ENCODE results near the gene PHRF1. TPM values are rescaled to one million over a fixed set of nuclear protein-coding genes. Genes with fewer than 3 reads are reported as not detected.
"Not testable (repeated sequence)": the region's sequence is repeated elsewhere in the genome, so short reads cannot be mapped to it uniquely, and the experiment has no call there.

PHRF1 gene
- total RNA-seq, 2 donors from 2014 or later, result 12.4 to 14.2 TPM

DNA sequence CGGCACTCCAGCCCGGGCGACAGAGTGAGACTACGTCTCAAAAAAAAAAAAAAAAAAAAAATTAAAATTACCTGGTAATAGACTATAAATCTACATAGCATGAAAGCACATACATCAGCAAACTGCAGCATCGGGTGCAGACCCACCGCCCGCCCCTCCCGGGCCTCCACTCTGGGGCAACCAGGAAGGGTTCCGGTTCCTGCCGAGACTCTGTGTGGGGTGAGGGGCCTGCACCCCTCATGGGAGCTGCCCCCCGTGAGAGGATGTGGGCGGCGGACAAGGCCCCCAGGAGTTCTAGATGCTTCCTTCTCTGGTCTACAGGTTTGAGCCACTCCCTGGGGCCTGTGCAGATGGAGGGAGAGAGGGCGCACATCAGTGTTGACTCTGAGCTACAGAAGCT is 69.9 kb downstream of the PHRF1 start:
- Histone ChIP-seq H3K9me3 (no peaks in the 10 kb centered on the region), H3K27me3 (no peaks in the 10 kb centered on the region), H3K4me3 (no peak overlapping the region), H3K36me3 (peaks cover 18% of the 10 kb centered on the region), H3K27ac (no peak overlapping the region), H3K4me1 (no peaks in the 10 kb centered on the region)
- DNase-seq (ENCODE audit: low spot score), result no peak
- TF ChIP-seq, protein P1, sequence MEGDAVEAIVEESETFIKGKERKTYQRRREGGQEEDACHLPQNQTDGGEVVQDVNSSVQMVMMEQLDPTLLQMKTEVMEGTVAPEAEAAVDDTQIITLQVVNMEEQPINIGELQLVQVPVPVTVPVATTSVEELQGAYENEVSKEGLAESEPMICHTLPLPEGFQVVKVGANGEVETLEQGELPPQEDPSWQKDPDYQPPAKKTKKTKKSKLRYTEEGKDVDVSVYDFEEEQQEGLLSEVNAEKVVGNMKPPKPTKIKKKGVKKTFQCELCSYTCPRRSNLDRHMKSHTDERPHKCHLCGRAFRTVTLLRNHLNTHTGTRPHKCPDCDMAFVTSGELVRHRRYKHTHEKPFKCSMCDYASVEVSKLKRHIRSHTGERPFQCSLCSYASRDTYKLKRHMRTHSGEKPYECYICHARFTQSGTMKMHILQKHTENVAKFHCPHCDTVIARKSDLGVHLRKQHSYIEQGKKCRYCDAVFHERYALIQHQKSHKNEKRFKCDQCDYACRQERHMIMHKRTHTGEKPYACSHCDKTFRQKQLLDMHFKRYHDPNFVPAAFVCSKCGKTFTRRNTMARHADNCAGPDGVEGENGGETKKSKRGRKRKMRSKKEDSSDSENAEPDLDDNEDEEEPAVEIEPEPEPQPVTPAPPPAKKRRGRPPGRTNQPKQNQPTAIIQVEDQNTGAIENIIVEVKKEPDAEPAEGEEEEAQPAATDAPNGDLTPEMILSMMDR (IDR thresholded peaks at IDR 0.05), result no peak

DNA sequence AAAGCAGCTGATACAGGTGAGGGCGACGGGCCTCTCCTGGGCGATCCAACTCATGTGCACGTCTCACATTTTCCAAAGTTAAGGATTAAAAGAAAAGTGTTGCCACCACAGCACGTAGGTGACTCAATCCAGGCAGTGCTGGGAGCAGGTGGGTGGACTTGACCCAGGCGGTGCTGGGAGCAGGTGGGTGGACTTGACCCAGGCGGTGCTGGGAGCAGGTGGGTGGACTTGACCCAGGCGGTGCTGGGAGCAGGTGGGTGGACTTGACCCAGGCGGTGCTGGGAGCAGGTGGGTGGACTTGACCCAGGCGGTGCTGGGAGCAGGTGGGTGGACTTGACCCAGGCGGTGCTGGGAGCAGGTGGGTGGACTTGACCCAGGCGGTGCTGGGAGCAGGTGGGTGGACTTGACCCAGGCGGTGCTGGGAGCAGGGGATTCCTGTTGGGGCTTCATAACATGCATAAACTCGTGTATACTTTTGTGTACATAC is 71.4 kb downstream of the PHRF1 start:
- H3K27me3 ChIP-seq; DNase-seq (ENCODE audit: low spot score); H3K27ac ChIP-seq; H3K4me1 ChIP-seq; H3K4me3 ChIP-seq; H3K9me3 ChIP-seq: not testable (repeated sequence)
- peaks cover 18% of the 10 kb centered on the region for H3K36me3 ChIP-seq

DNA sequence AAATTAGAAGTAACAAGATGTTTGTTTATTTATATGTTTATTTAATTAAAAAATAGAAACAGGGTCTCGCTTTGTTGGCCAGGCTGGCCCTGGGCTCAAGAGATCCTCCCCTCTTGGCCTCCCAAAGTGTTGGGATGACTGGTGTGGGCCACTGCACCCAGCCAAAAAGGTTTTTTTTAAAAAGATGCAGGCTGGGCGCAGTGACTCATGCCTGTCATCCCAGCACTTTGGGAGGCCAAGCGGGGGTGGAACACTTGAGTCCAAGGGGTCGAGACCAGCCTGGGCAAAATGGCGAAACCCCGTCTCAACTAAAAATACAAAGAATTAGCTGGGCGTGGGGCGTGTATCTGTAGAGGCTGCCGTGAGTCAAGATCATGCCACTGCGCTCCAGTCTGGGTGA is 74.2 kb downstream of the PHRF1 start:
- Histone ChIP-seq H3K4me1 (no peaks in the 10 kb centered on the region), H3K9me3 (no peaks in the 10 kb centered on the region), H3K36me3 (peaks cover 4% of the 10 kb centered on the region), H3K4me3 (no peak overlapping the region), H3K27me3 (no peaks in the 10 kb centered on the region), H3K27ac (no peak overlapping the region)
- TF ChIP-seq, protein P1 (IDR thresholded peaks at IDR 0.05), result no peak
- DNase-seq (ENCODE audit: low spot score), result no peak

DNA sequence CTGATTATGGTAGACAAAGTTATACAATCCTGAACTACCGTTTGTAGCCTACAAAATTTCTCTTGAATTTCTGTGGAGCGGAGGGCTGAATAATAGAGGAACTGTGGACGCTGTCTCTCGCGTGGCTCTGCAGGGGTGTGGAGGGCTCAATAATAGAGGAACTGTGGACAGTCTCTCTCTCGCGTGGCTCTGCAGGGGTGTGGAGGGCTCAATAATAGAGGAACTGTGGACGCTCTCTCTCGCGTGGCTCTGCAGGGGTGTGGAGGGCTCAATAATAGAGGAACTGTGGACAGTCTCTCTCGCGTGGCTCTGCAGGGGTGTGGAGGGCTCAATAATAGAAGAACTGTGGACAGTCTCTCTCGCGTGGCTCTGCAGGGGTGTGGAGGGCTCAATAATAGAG is 76.9 kb downstream of the PHRF1 start:
- H3K27me3 ChIP-seq; DNase-seq (ENCODE audit: low spot score); H3K4me3 ChIP-seq; H3K4me1 ChIP-seq; H3K9me3 ChIP-seq; H3K27ac ChIP-seq: not testable (repeated sequence)
- H3K36me3 ChIP-seq, result peaks cover 12% of the 10 kb centered on the region

DNA sequence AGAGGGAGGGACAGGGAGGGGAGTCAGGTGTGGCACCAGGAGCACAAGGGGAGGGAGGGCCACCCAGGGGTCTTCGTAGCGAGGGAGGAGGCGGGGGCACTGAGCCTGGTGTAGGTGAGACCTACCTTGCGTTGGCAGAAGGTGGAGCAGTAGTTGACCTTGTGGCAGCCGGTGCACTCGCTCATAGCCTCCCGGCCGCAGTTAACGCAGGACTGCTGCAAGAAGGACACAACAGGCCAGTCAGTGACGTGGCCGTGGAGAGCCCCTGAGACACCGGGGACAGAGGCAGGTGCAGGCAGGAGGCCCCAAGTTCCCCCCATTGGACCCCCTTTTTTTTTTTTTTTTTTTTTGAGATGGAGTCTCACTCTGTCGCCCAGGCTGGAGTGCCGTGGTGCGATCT is 77.6 kb downstream of the PHRF1 start:
- Histone ChIP-seq H3K27ac (no peak overlapping the region), H3K4me1 (no peaks in the 10 kb centered on the region), H3K9me3 (no peaks in the 10 kb centered on the region), H3K4me3 (no peak overlapping the region), H3K27me3 (no peaks in the 10 kb centered on the region), H3K36me3 (peaks cover 12% of the 10 kb centered on the region)
- no peak for DNase-seq (ENCODE audit: low spot score)
- TF ChIP-seq, protein P1 (IDR thresholded peaks at IDR 0.05), result no peak

DNA sequence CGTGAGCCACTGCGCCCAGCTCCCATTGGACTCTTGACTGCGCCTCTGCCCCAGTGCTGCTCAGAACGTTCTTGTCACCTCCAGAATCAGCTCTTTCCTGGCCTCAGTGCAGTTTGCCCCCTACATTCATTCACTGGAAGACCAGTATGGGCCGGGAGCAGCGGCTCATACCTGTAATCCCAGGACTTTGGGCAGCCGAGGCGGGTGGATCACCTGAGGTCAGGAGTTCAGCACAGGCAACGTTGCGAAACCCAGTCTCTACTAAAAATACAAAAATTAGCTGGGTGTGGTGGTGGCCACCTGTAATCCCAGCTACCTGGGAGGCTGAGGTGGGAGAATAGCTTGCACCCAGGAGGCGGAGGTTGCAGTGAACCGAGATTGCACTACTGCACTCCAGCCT is 78.2 kb downstream of the PHRF1 start:
- not testable (repeated sequence) for H3K27ac ChIP-seq; H3K4me3 ChIP-seq; DNase-seq (ENCODE audit: low spot score); H3K9me3 ChIP-seq; H3K27me3 ChIP-seq; H3K4me1 ChIP-seq
- peaks cover 15% of the 10 kb centered on the region for H3K36me3 ChIP-seq

DNA sequence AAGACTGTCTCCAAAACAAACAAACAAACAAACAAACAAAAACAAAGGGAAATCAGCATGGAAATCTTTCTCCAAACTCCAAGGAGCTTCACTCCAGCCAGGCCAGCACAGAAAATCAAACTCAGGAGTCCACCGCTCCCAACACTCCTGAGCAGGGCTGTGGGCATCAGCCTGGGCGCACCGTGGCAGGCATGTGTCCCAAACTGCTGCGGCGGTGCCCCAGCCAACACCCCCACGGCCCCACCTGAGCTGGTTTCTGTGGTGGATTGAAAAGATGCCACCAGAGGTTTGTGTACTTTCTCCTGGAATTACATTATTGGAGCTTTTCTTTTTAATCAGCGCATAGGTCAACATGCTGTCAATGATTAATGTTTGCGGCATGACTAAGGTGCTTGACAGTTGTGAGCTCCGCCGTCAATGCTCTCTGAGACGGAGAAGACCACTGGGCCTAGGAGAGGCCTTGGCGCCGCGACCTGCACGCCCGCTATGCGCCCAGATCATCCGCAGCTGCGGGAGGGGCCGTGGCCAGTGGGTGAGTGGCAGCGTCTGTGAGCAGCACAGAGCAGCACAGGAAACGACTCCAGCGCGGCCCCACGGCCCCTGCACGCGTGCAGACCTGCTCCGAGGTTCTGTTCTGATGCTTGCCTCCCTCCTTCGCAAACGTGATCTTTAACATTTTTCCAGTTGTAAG is 78.9 kb downstream of the PHRF1 start:
- peaks cover 21% of the 10 kb centered on the region for H3K36me3 ChIP-seq
- H3K27ac ChIP-seq, result no peak overlapping the region
- DNase-seq (ENCODE audit: low spot score), result no peak
- no peaks in the 10 kb centered on the region for H3K9me3 ChIP-seq
- H3K27me3 ChIP-seq, result no peaks in the 10 kb centered on the region
- H3K4me1 ChIP-seq, result no peaks in the 10 kb centered on the region
- TF ChIP-seq, protein P1 (IDR thresholded peaks at IDR 0.05), result no peak
- no peak overlapping the region for H3K4me3 ChIP-seq

Measured in right atrium auricular region (tissue), 2 donors.